ENCODE data around the gene RPL26. TPM values are rescaled to one million over a fixed set of nuclear protein-coding genes. Genes with fewer than 3 reads are reported as not detected.

RPL26 gene
- total RNA-seq, 1 donor from 2014 or later, result 1,086 TPM

GRCh38 chr17:8366231-8366630 lies 16.8 kb downstream of the RPL26 start:
- H3K9me3 Mint-ChIP-seq (ENCODE audit: low read depth), result no peaks in the 10 kb centered on the region
- no peak for TF ChIP-seq CTCF (IDR thresholded peaks at IDR 0.05)
- H3K4me1 Mint-ChIP-seq (ENCODE audit: low read depth), result peaks cover 42% of the 10 kb centered on the region
- H3K27ac Mint-ChIP-seq (ENCODE audit: unreplicated experiment), result peak overlapping the region; percentile 98
- no peak for DNase-seq (ENCODE audit: low spot score)
- no peak overlapping the region for H3K4me3 Mint-ChIP-seq (ENCODE audit: unreplicated experiment)
- peaks cover 16% of the 10 kb centered on the region for H3K36me3 Mint-ChIP-seq (ENCODE audit: low read depth)
- H3K27me3 Mint-ChIP-seq (ENCODE audit: low read depth), result no peaks in the 10 kb centered on the region

GRCh38 chr17:8365143-8365542 lies 17.9 kb downstream of the RPL26 start:
- no peaks in the 10 kb centered on the region for H3K27me3 Mint-ChIP-seq (ENCODE audit: low read depth)
- no peak overlapping the region for H3K4me3 Mint-ChIP-seq (ENCODE audit: unreplicated experiment)
- no peak for TF ChIP-seq CTCF (IDR thresholded peaks at IDR 0.05)
- peaks cover 14% of the 10 kb centered on the region for H3K36me3 Mint-ChIP-seq (ENCODE audit: low read depth)
- no peaks in the 10 kb centered on the region for H3K9me3 Mint-ChIP-seq (ENCODE audit: low read depth)
- peak overlapping the region; percentile 98 for H3K27ac Mint-ChIP-seq (ENCODE audit: unreplicated experiment)
- peaks cover 47% of the 10 kb centered on the region for H3K4me1 Mint-ChIP-seq (ENCODE audit: low read depth)
- no peak for DNase-seq (ENCODE audit: low spot score)

GRCh38 chr17:8362651-8363332 lies 20.2 kb downstream of the RPL26 start:
- peak overlapping the region; percentile 13 for H3K27ac Mint-ChIP-seq (ENCODE audit: unreplicated experiment)
- DNase-seq (ENCODE audit: low spot score), result no peak
- peaks cover 2% of the 10 kb centered on the region for H3K36me3 Mint-ChIP-seq (ENCODE audit: low read depth)
- no peak overlapping the region for H3K4me3 Mint-ChIP-seq (ENCODE audit: unreplicated experiment)
- peaks cover 56% of the 10 kb centered on the region for H3K4me1 Mint-ChIP-seq (ENCODE audit: low read depth)
- H3K27me3 Mint-ChIP-seq (ENCODE audit: low read depth), result no peaks in the 10 kb centered on the region
- no peak for TF ChIP-seq CTCF (IDR thresholded peaks at IDR 0.05)
- no peaks in the 10 kb centered on the region for H3K9me3 Mint-ChIP-seq (ENCODE audit: low read depth)

GRCh38 chr17:8360751-8361150 lies 22.2 kb downstream of the RPL26 start:
- DNase-seq (ENCODE audit: low spot score), result no peak
- H3K9me3 Mint-ChIP-seq (ENCODE audit: low read depth), result peaks cover 4% of the 10 kb centered on the region
- no peaks in the 10 kb centered on the region for H3K27me3 Mint-ChIP-seq (ENCODE audit: low read depth)
- peaks cover 2% of the 10 kb centered on the region for H3K36me3 Mint-ChIP-seq (ENCODE audit: low read depth)
- H3K27ac Mint-ChIP-seq (ENCODE audit: unreplicated experiment), result peak overlapping the region; percentile 68
- no peak for TF ChIP-seq CTCF (IDR thresholded peaks at IDR 0.05)
- H3K4me3 Mint-ChIP-seq (ENCODE audit: unreplicated experiment), result no peak overlapping the region
- peaks cover 42% of the 10 kb centered on the region for H3K4me1 Mint-ChIP-seq (ENCODE audit: low read depth)

GRCh38 chr17:8360260-8360659 lies 22.7 kb downstream of the RPL26 start:
- H3K4me3 Mint-ChIP-seq (ENCODE audit: unreplicated experiment), result no peak overlapping the region
- H3K27ac Mint-ChIP-seq (ENCODE audit: unreplicated experiment), result peak overlapping the region; percentile 73
- peaks cover 37% of the 10 kb centered on the region for H3K4me1 Mint-ChIP-seq (ENCODE audit: low read depth)
- peaks cover 2% of the 10 kb centered on the region for H3K36me3 Mint-ChIP-seq (ENCODE audit: low read depth)
- no peak for DNase-seq (ENCODE audit: low spot score)
- peaks cover 4% of the 10 kb centered on the region for H3K9me3 Mint-ChIP-seq (ENCODE audit: low read depth)
- H3K27me3 Mint-ChIP-seq (ENCODE audit: low read depth), result no peaks in the 10 kb centered on the region
- no peak for TF ChIP-seq CTCF (IDR thresholded peaks at IDR 0.05)
